H9 (cell line): ENCODE measurements around the gene XRRA1. TPM values are rescaled to one million over a fixed set of nuclear protein-coding genes. Genes with fewer than 3 reads are reported as not detected.
"Not testable (repeated sequence)": the region's sequence is repeated elsewhere in the genome, so short reads cannot be mapped to it uniquely, and the experiment has no call there.

Experiments
- DNase-seq: peaks from one replicate; pipeline ENCODE4 v3.0.0-alpha.2; 2017
- H2AFZ ChIP-seq: one replicate; pipeline ENCODE4 v1.6.1; 2013; ENCODE audit warnings: mild to moderate bottlenecking, low read length, control low read depth, moderate library complexity
- H2AK5ac ChIP-seq: 2 replicates; pipeline ENCODE4 v1.6.1; 2013; ENCODE audit warnings: low read length, control low read depth, mixed read lengths; ENCODE audit not compliant: insufficient read length
- H2BK120ac ChIP-seq: one replicate; pipeline ENCODE4 v1.6.1; 2013; ENCODE audit warnings: low read depth, mild to moderate bottlenecking, low read length, control low read depth, inconsistent platforms; ENCODE audit not compliant: poor library complexity, severe bottlenecking
- H2BK12ac ChIP-seq: 2 replicates; pipeline ENCODE4 v1.6.1; 2013; ENCODE audit warnings: low read length, control low read depth, mixed read lengths, low read depth; ENCODE audit not compliant: insufficient read length
- H2BK15ac ChIP-seq: 2 replicates; pipeline ENCODE4 v1.6.1; 2013; ENCODE audit warnings: low read depth, low read length, control low read depth
- H2BK20ac ChIP-seq: one replicate; pipeline ENCODE4 v1.6.1; 2013; ENCODE audit warnings: low read depth, mild to moderate bottlenecking, low read length, control low read depth, inconsistent platforms; ENCODE audit not compliant: poor library complexity, severe bottlenecking
- H2BK5ac ChIP-seq: 2 replicates; pipeline ENCODE4 v1.6.1; 2013; ENCODE audit warnings: low read length, control low read depth, mixed read lengths; ENCODE audit not compliant: insufficient read length
- H3K14ac ChIP-seq: 2 replicates; pipeline ENCODE4 v1.6.1; 2013; ENCODE audit warnings: low read length, control low read depth; ENCODE audit not compliant: insufficient read depth
- H3K18ac ChIP-seq: 2 replicates; pipeline ENCODE4 v1.6.1; 2013; ENCODE audit warnings: low read depth, mild to moderate bottlenecking, mixed read lengths, low read length, control low read depth; ENCODE audit not compliant: insufficient read length
- H3K23ac ChIP-seq: 2 replicates; pipeline ENCODE4 v1.6.1; 2013; ENCODE audit warnings: low read length, control low read depth, mixed read lengths, low read depth; ENCODE audit not compliant: insufficient read length
- H3K23me2 ChIP-seq: 2 replicates; pipeline ENCODE4 v1.6.1; 2013; ENCODE audit warnings: low read depth, mild to moderate bottlenecking, mixed read lengths, low read length, control low read depth; ENCODE audit not compliant: insufficient read length, poor library complexity, severe bottlenecking
- H3K27ac ChIP-seq: 2 replicates; pipeline ENCODE4 v1.5.1; 2013; ENCODE audit warnings: low read length, control low read depth, mixed read lengths, low read depth; ENCODE audit not compliant: insufficient read length
- H3K27me3 ChIP-seq: 2 replicates; pipeline ENCODE4 v1.6.1; 2013; ENCODE audit warnings: low read length, control low read depth, inconsistent platforms; ENCODE audit not compliant: insufficient read depth
- H3K4ac ChIP-seq: 2 replicates; pipeline ENCODE4 v1.6.1; 2013; ENCODE audit warnings: low read depth, mild to moderate bottlenecking, control low read depth, inconsistent platforms, low read length, moderate library complexity
- H3K4me1 ChIP-seq: 2 replicates; pipeline ENCODE4 v1.6.1; 2013; ENCODE audit warnings: low read length, control low read depth, inconsistent platforms; ENCODE audit not compliant: insufficient read depth
- H3K4me2 ChIP-seq: 2 replicates; pipeline ENCODE4 v1.6.1; 2013; ENCODE audit warnings: low read length, control low read depth, mixed read lengths; ENCODE audit not compliant: insufficient read length, insufficient read depth
- H3K56ac ChIP-seq: 2 replicates; pipeline ENCODE4 v1.6.1; 2013; ENCODE audit warnings: low read depth, mild to moderate bottlenecking, mixed read lengths, low read length, control low read depth; ENCODE audit not compliant: insufficient read length
- H3K79me1 ChIP-seq: 2 replicates; pipeline ENCODE4 v1.6.1; 2013; ENCODE audit warnings: low read depth, mild to moderate bottlenecking, moderate library complexity, low read length, control low read depth, inconsistent platforms; ENCODE audit not compliant: insufficient read depth, poor library complexity, severe bottlenecking
- H3K79me2 ChIP-seq: 2 replicates; pipeline ENCODE4 v1.6.1; 2013; ENCODE audit warnings: low read length, control low read depth, inconsistent platforms; ENCODE audit not compliant: insufficient read depth
- H3K9ac ChIP-seq: 2 replicates; pipeline ENCODE4 v1.6.1; 2013; ENCODE audit warnings: low read length, control low read depth, mixed read lengths; ENCODE audit not compliant: insufficient read length; ENCODE audit errors: extremely low read depth
- H3K9me3 ChIP-seq: one replicate; pipeline ENCODE4 v1.6.1; 2013; ENCODE audit warnings: low read depth, low read length, inconsistent platforms; ENCODE audit not compliant: control insufficient read depth
- H3T11ph ChIP-seq: one replicate; pipeline ENCODE4 v1.6.1; 2013; ENCODE audit warnings: mild to moderate bottlenecking, low read length, control low read depth, inconsistent platforms
- H4K20me1 ChIP-seq: one replicate; pipeline ENCODE4 v1.6.1; 2013; ENCODE audit not compliant: control insufficient read depth, insufficient read length, insufficient read depth
- H4K5ac ChIP-seq: 2 replicates; pipeline ENCODE4 v1.6.1; 2013; ENCODE audit warnings: low read depth, mild to moderate bottlenecking, mixed read lengths, low read length, control low read depth; ENCODE audit not compliant: insufficient read length
- H4K8ac ChIP-seq: replicated peaks from 2 replicates; pipeline ENCODE4 v1.6.1; 2013; ENCODE audit warnings: low read length, control low read depth, mixed read lengths, low read depth; ENCODE audit not compliant: insufficient read length
- H4K91ac ChIP-seq: 2 replicates; pipeline ENCODE4 v1.6.1; 2013; ENCODE audit warnings: low read depth, mild to moderate bottlenecking, moderate library complexity, mixed read lengths, low read length, control low read depth; ENCODE audit not compliant: insufficient read length
- H3K27ac Mint-ChIP-seq, 3 experiments: 2 replicates in 2 of 3; 3 replicates in 1 of 3; pipeline ENCODE4 v1.8.0; 2020 to 2021; ENCODE audit warnings: mixed read lengths in 3 of 3, mild to moderate bottlenecking in 1 of 3, moderate library complexity in 1 of 3
- H3K27me3 Mint-ChIP-seq: 2 replicates; pipeline ENCODE4 v1.8.0; 2021; ENCODE audit warnings: low read depth, mild to moderate bottlenecking, moderate library complexity, mixed read lengths
- H3K36me3 Mint-ChIP-seq, 3 experiments: 2 replicates in 2 of 3; 3 replicates in 1 of 3; pipeline ENCODE4 v1.8.0; 2020 to 2021; ENCODE audit warnings: low read depth in 3 of 3, mixed read lengths in 3 of 3; ENCODE audit not compliant: insufficient read depth in 1 of 3
- H3K4me1 Mint-ChIP-seq, 2 experiments: 2 replicates each; pipeline ENCODE4 v1.8.0; 2020; ENCODE audit warnings: mixed read lengths in 2 of 2
- H3K4me3 Mint-ChIP-seq, 2 experiments: 2 replicates in 1 of 2; 3 replicates in 1 of 2; pipeline ENCODE4 v1.8.0; 2020 to 2021; ENCODE audit warnings: mild to moderate bottlenecking in 2 of 2, mixed read lengths in 2 of 2, moderate library complexity in 1 of 2
- H3K9me3 Mint-ChIP-seq, 2 experiments: 2 replicates in 1 of 2; 3 replicates in 1 of 2; pipeline ENCODE4 v1.8.0; 2020; ENCODE audit warnings: mild to moderate bottlenecking in 2 of 2, mixed read lengths in 2 of 2, moderate library complexity in 1 of 2
- WGBS: extraction: QIAGEN DNeasy Blood & Tissue Kit; methylation state at CpG from one replicate; pipeline ENCODE4 v1.1.7; 2013; ENCODE audit warnings: missing lambda C conversion rate, low lambda C conversion rate, mixed read lengths; ENCODE audit not compliant: insufficient read length; ENCODE audit errors: extremely low coverage; 5-methylcytosine and 5-hydroxymethylcytosine counted together
- total RNA-seq: library from RNA; stranded (reverse); gene quantifications from 2 replicates; pipeline ENCODE4 v1.2.1, GENCODE V29; 2021
- TF ChIP-seq, protein P1 (sequence below): fragments of 200-600 bp; sonication (generic); conservative IDR thresholded peaks from 3 replicates; pipeline ENCODE4 v1.8.0; 2021; ENCODE audit warnings: antibody characterized with exemption, mild to moderate bottlenecking

XRRA1 gene
- total RNA-seq, 1 experiment from 2014 or later, result 4.5 TPM

DNA sequence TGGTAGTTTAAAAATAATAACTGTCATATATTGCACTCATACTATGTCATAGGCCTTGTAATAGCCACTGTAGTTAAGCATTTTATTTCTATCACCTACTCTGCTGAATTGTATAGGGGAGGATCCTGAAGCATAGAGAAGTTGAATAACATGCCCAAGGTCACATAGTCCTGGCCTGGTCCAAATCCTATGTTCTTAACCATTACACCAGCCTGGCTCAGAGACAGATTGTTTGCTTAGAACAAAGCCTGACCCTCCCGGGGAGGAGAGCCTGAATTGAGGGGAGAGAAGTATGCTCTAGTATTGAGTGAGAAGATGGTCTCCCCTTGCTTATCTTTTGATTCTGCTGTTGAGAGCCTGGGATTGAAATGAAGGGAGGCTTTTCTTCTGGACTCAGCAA is 42.0 kb upstream of the XRRA1 start:
- no peak overlapping the region for H2BK5ac ChIP-seq
- no peak overlapping the region for H3K14ac ChIP-seq
- H2BK120ac ChIP-seq, result no peak overlapping the region
- no peak overlapping the region for H2AFZ ChIP-seq
- Mint-ChIP-seq H3K27ac (no peak overlapping the region), H3K27me3 (no peaks in the 10 kb centered on the region), H3K36me3 (peaks cover 2 to 6% (median 6%) of the 10 kb centered on the region in 3 experiments; a peak in 5 of 7 replicates), H3K4me1 (peaks cover 12 to 15% of the 10 kb centered on the region in 2 experiments), H3K9me3 (no peaks in the 10 kb centered on the region), H3K4me3 (no peak overlapping the region)
- H3K79me2 ChIP-seq, result no peaks in the 10 kb centered on the region
- H3K4ac ChIP-seq, result no peak overlapping the region
- no peak overlapping the region for H3T11ph ChIP-seq
- no peaks in the 10 kb centered on the region for H3K9me3 ChIP-seq
- H4K8ac ChIP-seq, result no peak overlapping the region
- no peak overlapping the region for H2BK15ac ChIP-seq
- TF ChIP-seq, protein P1, sequence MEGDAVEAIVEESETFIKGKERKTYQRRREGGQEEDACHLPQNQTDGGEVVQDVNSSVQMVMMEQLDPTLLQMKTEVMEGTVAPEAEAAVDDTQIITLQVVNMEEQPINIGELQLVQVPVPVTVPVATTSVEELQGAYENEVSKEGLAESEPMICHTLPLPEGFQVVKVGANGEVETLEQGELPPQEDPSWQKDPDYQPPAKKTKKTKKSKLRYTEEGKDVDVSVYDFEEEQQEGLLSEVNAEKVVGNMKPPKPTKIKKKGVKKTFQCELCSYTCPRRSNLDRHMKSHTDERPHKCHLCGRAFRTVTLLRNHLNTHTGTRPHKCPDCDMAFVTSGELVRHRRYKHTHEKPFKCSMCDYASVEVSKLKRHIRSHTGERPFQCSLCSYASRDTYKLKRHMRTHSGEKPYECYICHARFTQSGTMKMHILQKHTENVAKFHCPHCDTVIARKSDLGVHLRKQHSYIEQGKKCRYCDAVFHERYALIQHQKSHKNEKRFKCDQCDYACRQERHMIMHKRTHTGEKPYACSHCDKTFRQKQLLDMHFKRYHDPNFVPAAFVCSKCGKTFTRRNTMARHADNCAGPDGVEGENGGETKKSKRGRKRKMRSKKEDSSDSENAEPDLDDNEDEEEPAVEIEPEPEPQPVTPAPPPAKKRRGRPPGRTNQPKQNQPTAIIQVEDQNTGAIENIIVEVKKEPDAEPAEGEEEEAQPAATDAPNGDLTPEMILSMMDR, result no peak
- no CpG with 5 or more reads among the region's 1 CpG for WGBS
- no peak overlapping the region for H4K5ac ChIP-seq
- H3K23ac ChIP-seq, result no peak overlapping the region
- no peaks in the 10 kb centered on the region for H3K27me3 ChIP-seq
- no peak overlapping the region for H3K27ac ChIP-seq
- no peaks in the 10 kb centered on the region for H3K79me1 ChIP-seq
- H3K56ac ChIP-seq, result no peak overlapping the region
- H3K4me1 ChIP-seq, result no peaks in the 10 kb centered on the region
- H2BK12ac ChIP-seq, result no peak overlapping the region
- no peak overlapping the region for H3K4me2 ChIP-seq
- no peak overlapping the region for H2BK20ac ChIP-seq
- DNase-seq, result no peak
- no peak overlapping the region for H3K9ac ChIP-seq
- H2AK5ac ChIP-seq, result no peak overlapping the region
- no peak overlapping the region for H3K18ac ChIP-seq
- no peak overlapping the region for H4K91ac ChIP-seq
- H4K20me1 ChIP-seq, result no peaks in the 10 kb centered on the region
- H3K23me2 ChIP-seq, result peaks cover 9% of the 10 kb centered on the region

DNA sequence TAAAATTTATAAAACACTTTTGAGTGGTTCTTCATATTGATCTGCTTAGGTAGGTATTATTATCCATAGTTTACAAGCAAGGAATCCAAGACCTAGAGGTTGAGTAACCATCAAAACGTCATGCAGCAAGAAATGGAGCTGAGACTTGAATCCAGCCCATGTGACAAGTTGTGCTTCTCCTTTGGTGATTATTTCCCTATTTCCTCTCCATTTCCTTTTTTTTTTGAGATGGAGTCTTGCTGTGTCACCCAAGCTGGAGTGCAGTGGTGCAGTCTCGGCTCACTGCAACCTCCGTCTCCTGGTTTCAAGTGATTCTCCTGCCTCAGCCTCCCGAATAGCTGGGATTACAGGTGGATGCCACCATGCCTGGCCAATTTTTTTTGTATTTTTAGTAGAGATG is 41.3 kb upstream of the XRRA1 start:
- Mint-ChIP-seq H3K4me3 (peak overlapping the region; percentile 30 to 35; a peak in 3 of 5 replicates), H3K4me1 (peaks cover 12 to 15% of the 10 kb centered on the region in 2 experiments)
- H3K9me3 Mint-ChIP-seq, H3K79me2 ChIP-seq, H2BK12ac ChIP-seq, DNase-seq, H3K27me3 Mint-ChIP-seq, H2AK5ac ChIP-seq, H3K79me1 ChIP-seq, H3T11ph ChIP-seq, H2BK120ac ChIP-seq, H2BK5ac ChIP-seq, H3K9ac ChIP-seq, H3K27ac ChIP-seq, H4K8ac ChIP-seq, H3K27ac Mint-ChIP-seq, H3K36me3 Mint-ChIP-seq, H4K5ac ChIP-seq, H3K18ac ChIP-seq, H3K23ac ChIP-seq, H4K20me1 ChIP-seq, H3K4me2 ChIP-seq, H3K4me1 ChIP-seq, H4K91ac ChIP-seq, H3K56ac ChIP-seq, H2BK15ac ChIP-seq, H3K14ac ChIP-seq, H3K27me3 ChIP-seq, H2BK20ac ChIP-seq, H3K9me3 ChIP-seq, H2AFZ ChIP-seq, H3K23me2 ChIP-seq, H3K4ac ChIP-seq: not testable (repeated sequence)
- WGBS, result no CpG with 5 or more reads among the region's 4 CpGs
